WI38 (cell line): ENCODE results near the gene INHA.

Experiments
- H3K4me3 ChIP-seq: 2 replicates; pipeline ENCODE4 v1.5.1; 2011; ENCODE audit warnings: low read depth, mild to moderate bottlenecking, control low read depth, low read length
- TF ChIP-seq, protein P1 (sequence below): IDR thresholded peaks from 2 replicates; pipeline ENCODE4 v1.5.1; 2012; ENCODE audit warnings: low read depth, mild to moderate bottlenecking, control low read depth, low read length

The INHA gene

DNA sequence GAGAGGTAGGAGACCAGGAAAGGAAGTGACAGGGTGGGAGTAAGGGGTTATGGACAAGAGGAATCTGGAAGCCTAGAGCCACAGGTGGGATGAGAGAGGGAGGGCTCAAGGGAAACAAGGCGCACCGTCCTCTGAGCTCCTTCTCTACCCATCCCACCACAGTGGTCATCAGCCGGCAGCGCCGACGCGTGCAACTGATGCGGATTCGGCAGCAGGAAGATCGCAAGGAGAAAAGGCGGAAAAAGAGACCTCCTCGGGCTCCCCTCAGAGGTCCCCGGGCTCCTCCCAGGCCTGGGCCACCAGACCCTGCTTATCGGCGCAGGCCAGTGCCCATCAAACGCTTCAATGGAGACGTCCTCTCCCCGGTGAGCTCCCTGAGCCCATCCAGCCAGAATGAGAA is 23.1 kb upstream of the INHA start:
- TF ChIP-seq, protein P1, sequence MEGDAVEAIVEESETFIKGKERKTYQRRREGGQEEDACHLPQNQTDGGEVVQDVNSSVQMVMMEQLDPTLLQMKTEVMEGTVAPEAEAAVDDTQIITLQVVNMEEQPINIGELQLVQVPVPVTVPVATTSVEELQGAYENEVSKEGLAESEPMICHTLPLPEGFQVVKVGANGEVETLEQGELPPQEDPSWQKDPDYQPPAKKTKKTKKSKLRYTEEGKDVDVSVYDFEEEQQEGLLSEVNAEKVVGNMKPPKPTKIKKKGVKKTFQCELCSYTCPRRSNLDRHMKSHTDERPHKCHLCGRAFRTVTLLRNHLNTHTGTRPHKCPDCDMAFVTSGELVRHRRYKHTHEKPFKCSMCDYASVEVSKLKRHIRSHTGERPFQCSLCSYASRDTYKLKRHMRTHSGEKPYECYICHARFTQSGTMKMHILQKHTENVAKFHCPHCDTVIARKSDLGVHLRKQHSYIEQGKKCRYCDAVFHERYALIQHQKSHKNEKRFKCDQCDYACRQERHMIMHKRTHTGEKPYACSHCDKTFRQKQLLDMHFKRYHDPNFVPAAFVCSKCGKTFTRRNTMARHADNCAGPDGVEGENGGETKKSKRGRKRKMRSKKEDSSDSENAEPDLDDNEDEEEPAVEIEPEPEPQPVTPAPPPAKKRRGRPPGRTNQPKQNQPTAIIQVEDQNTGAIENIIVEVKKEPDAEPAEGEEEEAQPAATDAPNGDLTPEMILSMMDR: no peak
- no peak overlapping the region for H3K4me3 ChIP-seq

DNA sequence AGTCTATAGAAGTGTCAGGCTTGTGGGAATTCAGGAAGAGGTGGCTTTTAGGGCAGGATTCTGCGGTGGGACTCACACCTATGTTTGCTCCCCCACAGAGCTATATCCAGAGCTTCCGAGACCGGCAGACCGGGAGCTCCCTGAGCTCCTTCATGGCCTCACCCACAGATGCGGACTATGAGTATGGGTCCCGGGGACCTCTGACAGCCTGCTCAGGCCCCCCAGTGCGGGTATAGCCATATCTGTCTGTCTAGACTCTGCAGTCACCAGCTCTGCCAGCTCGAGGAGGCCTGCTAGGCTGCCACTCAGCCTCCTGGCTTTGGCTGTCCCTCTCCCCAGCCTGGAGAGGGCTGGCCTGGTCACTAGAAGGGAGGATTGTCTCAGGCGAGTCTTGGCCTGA is 22.5 kb upstream of the INHA start:
- TF ChIP-seq, protein P1: no peak
- H3K4me3 ChIP-seq: no peak overlapping the region

DNA sequence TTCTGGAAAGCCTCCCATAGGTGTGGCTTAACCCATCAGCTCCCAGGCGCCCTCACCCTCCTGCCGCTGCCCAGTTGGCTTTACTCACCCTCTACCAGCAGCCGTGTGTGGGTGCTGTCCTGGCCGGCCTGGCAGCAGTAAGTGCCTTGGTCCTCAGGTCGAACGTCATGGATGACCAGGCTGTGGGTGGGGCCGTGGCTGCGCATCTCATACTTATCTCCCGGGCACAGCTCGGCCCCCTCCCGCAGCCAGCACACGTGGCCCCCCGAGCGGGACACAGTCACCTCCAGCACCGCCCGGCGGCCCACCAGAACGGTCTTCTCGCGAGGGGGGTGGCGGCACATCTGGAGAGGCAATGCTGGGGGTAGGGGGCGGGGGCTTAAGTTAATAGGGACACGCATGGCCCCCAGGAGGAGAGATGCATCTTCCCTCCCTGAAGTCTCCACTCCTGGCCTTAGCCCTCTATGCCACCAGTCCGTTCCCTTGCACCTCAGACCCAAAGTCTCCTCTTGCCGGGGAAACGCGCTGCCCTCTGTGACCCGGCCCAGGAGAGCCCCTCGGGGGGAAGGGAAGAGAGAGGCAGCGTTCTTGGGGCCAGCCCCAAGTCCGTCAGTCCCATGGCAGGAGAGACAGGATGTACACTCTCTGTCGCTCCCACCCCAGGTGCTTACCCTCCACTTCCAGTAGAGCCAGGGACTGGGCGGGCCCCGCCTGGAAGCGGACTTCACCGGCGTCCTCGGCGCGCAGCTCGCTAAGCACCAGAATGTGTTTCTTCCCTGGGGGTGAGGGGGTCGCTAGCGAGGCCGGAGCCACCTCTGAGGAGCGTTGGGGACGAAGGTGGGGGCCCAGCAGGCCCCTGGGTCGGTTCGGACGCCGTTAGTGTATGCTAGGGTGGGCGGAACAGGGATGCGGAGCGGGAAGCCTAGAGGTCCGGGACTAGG is 20.4 kb upstream of the INHA start:
- TF ChIP-seq, protein P1: no peak
- H3K4me3 ChIP-seq: peak overlapping the region; percentile 61

DNA sequence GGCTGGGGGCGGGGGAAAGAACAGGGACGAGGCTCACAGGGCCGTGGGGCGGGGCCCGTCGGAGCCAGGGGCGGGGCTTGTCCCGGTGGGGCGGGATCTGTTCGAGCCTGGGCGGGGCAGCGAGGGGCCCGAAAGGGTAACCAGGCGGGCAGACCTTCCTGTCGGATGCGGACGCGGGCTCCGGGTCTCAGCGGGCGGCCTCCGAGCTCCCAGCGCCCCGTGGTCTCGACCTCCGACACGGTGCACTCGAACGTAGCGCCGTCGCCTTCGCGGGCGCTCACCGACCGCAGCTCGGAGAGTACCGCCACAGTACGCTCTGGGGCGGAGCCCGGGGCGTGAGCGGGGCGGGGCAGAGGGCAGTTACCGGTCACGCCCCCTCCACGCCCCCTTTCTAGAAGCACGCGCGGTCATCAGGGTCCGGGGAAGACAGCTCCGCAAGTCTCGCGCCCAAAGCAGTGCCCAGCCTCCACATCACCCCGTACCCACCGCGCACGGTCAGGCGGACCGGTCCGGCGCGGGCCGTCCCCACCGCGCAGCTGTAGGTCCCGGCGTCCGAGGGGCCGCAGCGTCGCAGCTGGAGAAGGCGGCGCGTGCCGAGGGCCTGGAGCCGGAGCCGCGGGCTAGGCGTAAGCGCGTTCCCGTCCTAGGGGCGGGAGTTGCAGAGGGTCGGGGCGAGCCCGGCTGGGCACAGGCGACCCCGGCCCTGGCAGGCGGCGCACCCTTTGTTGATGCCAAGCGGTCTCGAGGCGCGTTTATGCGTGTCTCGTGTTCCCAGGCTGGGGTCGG is 19.5 kb upstream of the INHA start:
- peak overlapping the region; percentile 61 for H3K4me3 ChIP-seq
- TF ChIP-seq, protein P1: no peak

DNA sequence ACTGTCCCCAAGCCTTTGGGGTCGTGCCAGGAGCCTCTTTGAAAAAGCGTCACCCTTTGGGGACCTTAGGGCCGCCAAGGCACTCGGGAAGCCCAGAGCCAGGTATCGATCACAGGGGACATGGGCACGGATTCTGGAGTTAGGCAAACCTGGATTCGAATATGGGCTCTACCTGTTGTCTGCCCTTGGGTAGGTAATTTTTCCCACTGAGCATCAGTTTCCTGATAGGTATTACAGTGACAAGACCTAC is 19.0 kb upstream of the INHA start:
- H3K4me3 ChIP-seq: peak overlapping the region; percentile 61
- TF ChIP-seq, protein P1: no peak

DNA sequence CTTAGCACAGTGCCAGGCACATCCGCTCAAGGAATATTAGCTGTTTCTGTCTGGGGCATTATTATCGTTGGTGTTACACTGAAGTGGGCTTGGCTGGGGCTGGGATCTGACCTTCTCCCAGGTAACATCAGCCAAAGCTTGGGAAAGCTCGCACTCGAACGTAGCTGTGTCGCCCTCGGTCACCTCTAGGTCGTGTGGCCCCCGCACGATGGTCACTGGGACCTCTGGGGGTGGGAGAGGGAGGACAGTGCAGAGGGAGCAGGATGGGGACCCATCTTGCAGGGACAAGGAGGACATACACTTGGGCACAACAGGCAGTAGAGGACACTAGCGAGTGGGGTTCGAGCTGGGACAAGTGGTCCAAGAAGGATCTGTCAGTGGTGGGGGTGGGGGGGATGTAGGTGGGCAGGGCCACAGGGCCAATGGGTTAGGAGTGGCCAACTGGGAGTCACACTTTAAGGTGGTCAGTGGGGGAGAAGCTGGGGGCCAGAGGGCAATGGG is 18.6 kb upstream of the INHA start:
- H3K4me3 ChIP-seq: no peak overlapping the region
- TF ChIP-seq, protein P1: no peak

DNA sequence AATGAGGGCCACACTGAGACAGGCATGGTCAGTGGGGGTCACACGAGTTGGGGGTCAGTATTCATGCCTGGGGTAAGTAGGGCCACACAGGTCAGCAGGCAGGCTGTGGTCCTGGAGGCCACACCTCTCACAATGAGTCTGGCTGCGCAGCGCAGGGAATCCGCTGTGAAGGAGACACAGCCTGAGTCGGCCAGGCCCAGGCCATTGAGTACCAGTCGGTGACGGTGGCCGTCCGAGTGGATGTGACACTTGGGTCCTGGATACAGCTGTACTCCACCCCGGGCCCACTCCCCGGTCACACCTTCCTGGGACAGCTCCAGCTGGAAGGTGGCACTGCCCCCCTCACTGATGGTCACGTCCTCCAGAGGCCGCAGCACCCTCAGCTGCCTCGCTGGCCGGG is 17.8 kb upstream of the INHA start:
- no peak overlapping the region for H3K4me3 ChIP-seq
- TF ChIP-seq, protein P1: no peak
